ENCODE measurements around the gene PLA2G3. TPM values are rescaled to one million over a fixed set of nuclear protein-coding genes. Genes with fewer than 3 reads are reported as not detected.

Gene PLA2G3
- total and polyA plus RNA-seq, 2 donors from 2014 or later = 1.2 TPM; not detected in 1

GRCh38 chr22:31105282-31105929, 34.9 kb downstream of the PLA2G3 start:
- no peak for DNase-seq
- H3K27me3 ChIP-seq (ENCODE audit: control insufficient read depth, insufficient read depth, low read length) = no peaks in the 10 kb centered on the region
- peak overlapping the region in 1 of 2 donors; percentile 92 for H3K27ac ChIP-seq (ENCODE audit: low read depth in 2 of 2, low read length in 2 of 2)
- peak overlapping the region in 1 of 3 donors; percentile 81 for H3K4me3 ChIP-seq (ENCODE audit: low read length in 3 of 3)
- TF ChIP-seq, protein P1, sequence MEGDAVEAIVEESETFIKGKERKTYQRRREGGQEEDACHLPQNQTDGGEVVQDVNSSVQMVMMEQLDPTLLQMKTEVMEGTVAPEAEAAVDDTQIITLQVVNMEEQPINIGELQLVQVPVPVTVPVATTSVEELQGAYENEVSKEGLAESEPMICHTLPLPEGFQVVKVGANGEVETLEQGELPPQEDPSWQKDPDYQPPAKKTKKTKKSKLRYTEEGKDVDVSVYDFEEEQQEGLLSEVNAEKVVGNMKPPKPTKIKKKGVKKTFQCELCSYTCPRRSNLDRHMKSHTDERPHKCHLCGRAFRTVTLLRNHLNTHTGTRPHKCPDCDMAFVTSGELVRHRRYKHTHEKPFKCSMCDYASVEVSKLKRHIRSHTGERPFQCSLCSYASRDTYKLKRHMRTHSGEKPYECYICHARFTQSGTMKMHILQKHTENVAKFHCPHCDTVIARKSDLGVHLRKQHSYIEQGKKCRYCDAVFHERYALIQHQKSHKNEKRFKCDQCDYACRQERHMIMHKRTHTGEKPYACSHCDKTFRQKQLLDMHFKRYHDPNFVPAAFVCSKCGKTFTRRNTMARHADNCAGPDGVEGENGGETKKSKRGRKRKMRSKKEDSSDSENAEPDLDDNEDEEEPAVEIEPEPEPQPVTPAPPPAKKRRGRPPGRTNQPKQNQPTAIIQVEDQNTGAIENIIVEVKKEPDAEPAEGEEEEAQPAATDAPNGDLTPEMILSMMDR (IDR thresholded peaks at IDR 0.05; ENCODE audit: borderline replicate concordance, extremely low read depth, insufficient read depth) = no peak
- H3K36me3 ChIP-seq (ENCODE audit: control insufficient read depth in 2 of 3, insufficient read depth in 3 of 3, low read length in 3 of 3) = peaks cover 0 to 7% (median 6%) of the 10 kb centered on the region in 3 donors
- H3K9ac ChIP-seq (ENCODE audit: low read length in 3 of 3) = peak overlapping the region in 1 of 3 donors; percentile 94
- peaks cover 0 to 15% (median 0%) of the 10 kb centered on the region in 3 donors for H3K4me1 ChIP-seq (ENCODE audit: control insufficient read depth in 2 of 3, insufficient read depth in 2 of 3, low read depth in 1 of 3, low read length in 3 of 3)
- no peak for FAIRE-seq
- intact Hi-C loops (cut with DNase I) = no loop called here
- H3K9me3 ChIP-seq (ENCODE audit: control insufficient read depth in 2 of 3, insufficient read depth in 1 of 3, low read length in 3 of 3) = no peaks in the 10 kb centered on the region

DNA sequence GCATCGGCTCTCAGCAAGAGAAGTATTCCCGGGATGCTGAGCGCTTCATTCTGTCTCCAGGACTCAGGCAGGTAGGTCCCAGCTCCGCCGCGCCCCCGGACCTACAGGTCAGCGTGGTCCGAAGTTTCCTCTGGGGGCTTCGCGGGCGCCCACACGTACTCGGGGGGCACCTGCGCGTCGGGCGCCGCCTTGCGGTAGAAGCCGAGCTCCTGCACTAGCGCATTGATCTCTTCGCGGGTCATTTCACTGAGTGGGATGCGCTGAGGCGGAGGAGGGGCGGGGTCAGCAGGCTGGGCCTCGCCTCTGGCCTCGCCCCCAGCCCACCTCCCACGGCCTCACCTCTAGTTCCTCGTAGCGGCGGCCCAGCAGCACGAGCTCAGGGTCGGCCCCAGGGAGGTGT, 35.4 kb downstream of the PLA2G3 start:
- peak in 4 of 5 donors; percentile 70 to 81 (median 72) for DNase-seq
- H3K27ac ChIP-seq (ENCODE audit: low read depth in 2 of 2, low read length in 2 of 2) = no peak overlapping the region
- no peaks in the 10 kb centered on the region for H3K9me3 ChIP-seq (ENCODE audit: control insufficient read depth in 2 of 3, insufficient read depth in 1 of 3, low read length in 3 of 3)
- TF ChIP-seq, protein P1 (IDR thresholded peaks at IDR 0.05; ENCODE audit: borderline replicate concordance, extremely low read depth, insufficient read depth) = no peak
- no peaks in the 10 kb centered on the region for H3K27me3 ChIP-seq (ENCODE audit: control insufficient read depth, insufficient read depth, low read length)
- H3K36me3 ChIP-seq (ENCODE audit: control insufficient read depth in 2 of 3, insufficient read depth in 3 of 3, low read length in 3 of 3) = peaks cover 0 to 12% (median 6%) of the 10 kb centered on the region in 3 donors
- H3K9ac ChIP-seq (ENCODE audit: low read length in 3 of 3) = no peak overlapping the region
- no peak overlapping the region for H3K4me3 ChIP-seq (ENCODE audit: low read length in 3 of 3)
- peaks cover 0 to 15% (median 0%) of the 10 kb centered on the region in 3 donors for H3K4me1 ChIP-seq (ENCODE audit: control insufficient read depth in 2 of 3, insufficient read depth in 2 of 3, low read depth in 1 of 3, low read length in 3 of 3)
- FAIRE-seq = no peak
- intact Hi-C loops (cut with DNase I) = no loop called here

GRCh38 chr22:31103899-31104694, 36.2 kb downstream of the PLA2G3 start:
- TF ChIP-seq, protein P1 (IDR thresholded peaks at IDR 0.05; ENCODE audit: borderline replicate concordance, extremely low read depth, insufficient read depth) = no peak
- DNase-seq = peak in 3 of 5 donors; percentile 36 to 82 (median 48)
- no peak for FAIRE-seq
- no peak overlapping the region for H3K9ac ChIP-seq (ENCODE audit: low read length in 3 of 3)
- H3K27me3 ChIP-seq (ENCODE audit: control insufficient read depth, insufficient read depth, low read length) = no peaks in the 10 kb centered on the region
- H3K9me3 ChIP-seq (ENCODE audit: control insufficient read depth in 2 of 3, insufficient read depth in 1 of 3, low read length in 3 of 3) = no peaks in the 10 kb centered on the region
- H3K36me3 ChIP-seq (ENCODE audit: control insufficient read depth in 2 of 3, insufficient read depth in 3 of 3, low read length in 3 of 3) = peaks cover 0 to 20% (median 10%) of the 10 kb centered on the region in 3 donors
- intact Hi-C loops (cut with DNase I) = no loop called here
- no peak overlapping the region for H3K27ac ChIP-seq (ENCODE audit: low read depth in 2 of 2, low read length in 2 of 2)
- peaks cover 0 to 15% (median 0%) of the 10 kb centered on the region in 3 donors for H3K4me1 ChIP-seq (ENCODE audit: control insufficient read depth in 2 of 3, insufficient read depth in 2 of 3, low read depth in 1 of 3, low read length in 3 of 3)
- H3K4me3 ChIP-seq (ENCODE audit: low read length in 3 of 3) = no peak overlapping the region

Measured in kidney (tissue), 14 donors.